A673 (cell line): ENCODE data around the gene GABRR1. TPM values are rescaled to one million over a fixed set of nuclear protein-coding genes. Genes with fewer than 3 reads are reported as not detected.

Experiments
- BruUV-seq: library from RNA; stranded (reverse); fragments of 400-500 nt; replicated peaks from 2 replicates; lab custom pipeline; 2021; lab: Mats Ljungman, UMichigan
- CTCF ChIA-PET: fragments of 300-600 bp; sonication (Branson Sonifier 250); formaldehyde crosslinking; loops from one replicate; lab custom pipeline; 2022; ENCODE audit warnings: antibody characterized with exemption; lab: Charles Lee
- POLR2A ChIA-PET: fragments of 300-600 bp; sonication (Branson Sonifier 250); formaldehyde crosslinking; loops from one replicate; lab custom pipeline; 2022; ENCODE audit warnings: antibody characterized with exemption; ENCODE audit not compliant: low non-redundant PET; lab: Charles Lee
- DNase-seq: peaks from one replicate; pipeline ENCODE4 v3.0.0-alpha.2; 2015; ENCODE audit warnings: low spot score
- H3K27ac ChIP-seq: fragments of 200-600 bp; sonication (generic); 2 replicates; pipeline ENCODE4 v1.5.1; 2016; ENCODE audit warnings: mixed run types, low read depth, mild to moderate bottlenecking, mixed read lengths, antibody characterized with exemption, low read length; ENCODE audit not compliant: poor library complexity, severe bottlenecking
- H3K27me3 ChIP-seq: fragments of 200-600 bp; sonication (generic); replicated peaks from 2 replicates; pipeline ENCODE4 v1.6.1; 2017; ENCODE audit warnings: mixed run types, low read depth, mild to moderate bottlenecking, mixed read lengths, antibody characterized with exemption, low read length; ENCODE audit not compliant: insufficient read depth, poor library complexity
- H3K36me3 ChIP-seq: fragments of 200-600 bp; sonication (generic); 2 replicates; pipeline ENCODE4 v1.6.1; 2016; ENCODE audit warnings: mixed run types, mild to moderate bottlenecking, mixed read lengths, antibody characterized with exemption, low read length; ENCODE audit not compliant: insufficient read depth, poor library complexity, severe bottlenecking
- H3K4me1 ChIP-seq: fragments of 200-600 bp; sonication (generic); 2 replicates; pipeline ENCODE4 v1.6.1; 2017; ENCODE audit warnings: mixed run types, mild to moderate bottlenecking, mixed read lengths, antibody characterized with exemption, low read length; ENCODE audit not compliant: insufficient read depth, poor library complexity, severe bottlenecking
- H3K4me3 ChIP-seq: fragments of 200-600 bp; sonication (generic); 2 replicates; pipeline ENCODE4 v1.5.1; 2016; ENCODE audit warnings: low read depth, mixed run types, mild to moderate bottlenecking, mixed read lengths, low read length; ENCODE audit not compliant: poor library complexity, severe bottlenecking
- H3K9me3 ChIP-seq: fragments of 200-600 bp; sonication (generic); 2 replicates; pipeline ENCODE4 v1.6.1; 2016; ENCODE audit warnings: mixed run types, low read depth, mild to moderate bottlenecking, mixed read lengths, antibody characterized with exemption, low read length; ENCODE audit not compliant: poor library complexity, severe bottlenecking
- CTCF ChIP-seq: fragments of 300-800, 200-600 bp; sonication (generic); conservative IDR thresholded peaks from 2 replicates; pipeline ENCODE4 v1.5.1; 2017; ENCODE audit warnings: low read depth, mild to moderate bottlenecking, antibody characterized with exemption, low read length, moderate library complexity, mixed read lengths
- EZH2 ChIP-seq: fragments of 200-600 bp; sonication (generic); IDR thresholded peaks from 2 replicates; pipeline ENCODE4 v1.6.1; 2017; ENCODE audit warnings: borderline replicate concordance, low read depth, mild to moderate bottlenecking, mixed read lengths, antibody characterized with exemption, low read length; ENCODE audit not compliant: poor library complexity, severe bottlenecking
- intact Hi-C: fragments of 100-400 bp; cut with micrococcal nuclease; formaldehyde crosslinking; loops from one replicate; pipeline ENCODE4 v1.10.0; 2022; ENCODE audit not compliant: unreplicated experiment
- total RNA-seq: library from RNA; stranded (reverse); gene quantifications from 2 replicates; pipeline ENCODE4 v1.2.3, GENCODE V29; 2021

The GABRR1 gene
- total RNA-seq, 1 experiment from 2014 or later: 0.67 TPM

DNA sequence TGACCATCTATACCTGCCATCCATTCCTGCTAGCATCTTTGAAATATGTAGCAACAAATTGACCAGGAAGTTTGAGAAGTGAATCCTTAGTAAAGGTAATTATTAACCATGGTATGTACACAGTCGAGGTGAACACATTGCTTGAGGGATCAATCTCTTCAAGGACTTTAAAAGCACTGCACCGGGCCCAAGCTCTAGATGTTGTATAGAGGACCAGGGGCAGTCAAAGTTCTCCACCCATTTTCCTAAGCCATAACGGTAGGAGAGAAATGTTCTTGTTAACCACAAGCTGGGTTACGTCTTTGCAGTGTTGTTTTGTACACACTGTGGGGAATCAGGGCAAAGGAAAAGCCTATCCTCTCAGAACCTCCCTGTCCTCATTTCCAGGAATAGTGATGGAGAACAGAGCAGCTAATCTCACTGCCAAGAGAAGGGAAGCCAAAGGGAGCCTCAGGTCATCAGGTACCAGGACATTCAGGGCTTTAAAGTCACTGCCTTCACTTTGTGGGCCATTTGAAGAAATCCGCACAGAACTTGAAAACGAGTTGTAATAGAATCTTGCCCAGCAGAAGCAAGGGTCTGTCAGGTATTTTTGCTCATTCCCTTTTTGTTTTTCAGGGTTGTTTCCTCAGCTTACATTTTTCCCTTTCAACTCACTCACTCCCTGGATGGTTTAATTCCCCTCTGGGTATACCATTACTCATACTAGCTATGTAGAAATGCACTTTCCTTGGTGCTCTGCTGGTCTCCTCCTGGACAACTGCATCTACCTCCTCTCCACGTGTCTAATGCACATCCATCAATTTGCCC is 76.6 kb downstream of the GABRR1 start:
- intact Hi-C loops: no loop called here
- CTCF ChIA-PET: no interaction called here
- Histone ChIP-seq H3K27me3 (no peaks in the 10 kb centered on the region), H3K27ac (no peak overlapping the region), H3K4me1 (peaks cover 13% of the 10 kb centered on the region), H3K9me3 (no peaks in the 10 kb centered on the region), H3K4me3 (no peak overlapping the region), H3K36me3 (no peaks in the 10 kb centered on the region)
- POLR2A ChIA-PET: no interaction called here
- TF ChIP-seq EZH2: no peak
- TF ChIP-seq CTCF: no peak
- no TSS peak for BruUV-seq
- no peak for DNase-seq

DNA sequence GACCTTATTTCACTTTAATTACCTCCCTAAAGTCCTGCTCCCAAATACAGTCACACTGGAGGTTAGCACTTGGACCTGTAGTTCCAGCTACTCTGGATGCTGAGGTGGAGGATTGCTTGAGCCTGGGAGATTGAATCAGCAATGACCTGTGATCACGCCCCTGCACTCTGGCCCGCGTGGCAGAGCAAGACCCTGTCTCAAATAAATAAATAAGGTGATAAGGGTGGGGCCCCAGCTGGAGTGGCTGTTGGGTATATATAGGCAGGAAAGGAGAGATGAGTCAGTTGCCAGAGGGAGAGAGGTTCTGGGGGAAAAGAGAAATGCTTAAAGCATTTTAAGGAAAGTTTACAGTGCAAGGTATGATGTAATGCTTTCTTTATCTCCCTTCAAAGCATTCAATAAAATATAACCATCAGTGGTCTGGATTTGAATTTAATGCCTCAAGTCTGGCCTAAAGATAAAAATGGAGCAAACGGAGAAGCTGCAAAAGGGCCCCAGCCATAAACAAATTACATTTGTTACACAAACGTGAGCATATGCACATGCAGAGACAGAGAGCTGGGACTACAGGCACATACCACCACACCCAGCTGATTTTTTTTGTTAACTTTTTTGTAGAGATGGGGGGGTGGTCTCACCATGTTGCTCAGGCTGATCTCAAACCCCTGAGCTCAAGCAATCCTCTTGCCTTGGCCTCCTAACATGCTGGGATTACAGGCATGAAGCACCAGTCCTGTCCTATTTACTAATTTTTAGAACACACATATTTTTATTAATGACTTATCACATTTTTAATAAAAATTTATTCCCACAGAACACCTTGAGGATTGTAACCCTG is 77.4 kb downstream of the GABRR1 start:
- no TSS peak for BruUV-seq
- TF ChIP-seq CTCF (no peak), EZH2 (no peak)
- POLR2A ChIA-PET: no interaction called here
- intact Hi-C loops: no loop called here
- no peaks in the 10 kb centered on the region for H3K36me3 ChIP-seq
- no peak for DNase-seq
- H3K4me1 ChIP-seq: peaks cover 7% of the 10 kb centered on the region
- H3K27me3 ChIP-seq: no peaks in the 10 kb centered on the region
- no peak overlapping the region for H3K27ac ChIP-seq
- CTCF ChIA-PET: no interaction called here
- H3K9me3 ChIP-seq: no peaks in the 10 kb centered on the region
- no peak overlapping the region for H3K4me3 ChIP-seq

GRCh38 chr6:89138173-89138572 is 79.0 kb downstream of the GABRR1 start:
- DNase-seq: no peak
- no peaks in the 10 kb centered on the region for H3K27me3 ChIP-seq
- no peaks in the 10 kb centered on the region for H3K9me3 ChIP-seq
- no TSS peak for BruUV-seq
- H3K27ac ChIP-seq: no peak overlapping the region
- H3K4me3 ChIP-seq: no peak overlapping the region
- intact Hi-C loops: no loop called here
- CTCF ChIA-PET: no interaction called here
- H3K36me3 ChIP-seq: no peaks in the 10 kb centered on the region
- TF ChIP-seq CTCF: no peak
- TF ChIP-seq EZH2: no peak
- POLR2A ChIA-PET: no interaction called here
- H3K4me1 ChIP-seq: no peaks in the 10 kb centered on the region
